PC-3 (cell line): ENCODE data around the gene SPCS3.

Experiments used
- CTCF ChIP-seq: fragments of 300-600 bp; sonication (generic); conservative IDR thresholded peaks from 2 replicates; pipeline ENCODE4 v1.5.1; 2017; ENCODE audit warnings: antibody characterized with exemption, low read depth, mild to moderate bottlenecking, low read length
- EZH2 ChIP-seq: fragments of 300-600 bp; sonication (generic); IDR thresholded peaks from one replicate; pipeline ENCODE4 v1.6.1; 2017; ENCODE audit warnings: antibody characterized with exemption, mild to moderate bottlenecking, low read length; ENCODE audit not compliant: unreplicated experiment

- TF ChIP-seq EZH2: no peak
- TF ChIP-seq CTCF: no peak
Observed at GRCh38 chr4:176360446-176360845, 40.7 kb downstream of the SPCS3 start.
